Peyer's patch (tissue), 4 donors: ENCODE results near the gene SHC3.

Source experiments
- POLR2A ChIP-seq, 2 donors: fragments of 450-650 bp; IDR thresholded peaks; one replicate each; pipeline ENCODE4 v1.5.1; 2017; ENCODE audit warnings: antibody characterized with exemption in 2 of 2, mild to moderate bottlenecking in 2 of 2, moderate library complexity in 2 of 2
- TF ChIP-seq, protein P1 (sequence below), 6 experiments: fragments of 450-650 bp in 4 of 6; fragments of 200-600 bp in 2 of 6; sonication (generic) in 1 of 6; IDR thresholded peaks; one replicate each; pipeline ENCODE4 v1.5.1; 2017 to 2019; ENCODE audit warnings: antibody characterized with exemption in 6 of 6, mild to moderate bottlenecking in 3 of 6, moderate library complexity in 1 of 6

DNA sequence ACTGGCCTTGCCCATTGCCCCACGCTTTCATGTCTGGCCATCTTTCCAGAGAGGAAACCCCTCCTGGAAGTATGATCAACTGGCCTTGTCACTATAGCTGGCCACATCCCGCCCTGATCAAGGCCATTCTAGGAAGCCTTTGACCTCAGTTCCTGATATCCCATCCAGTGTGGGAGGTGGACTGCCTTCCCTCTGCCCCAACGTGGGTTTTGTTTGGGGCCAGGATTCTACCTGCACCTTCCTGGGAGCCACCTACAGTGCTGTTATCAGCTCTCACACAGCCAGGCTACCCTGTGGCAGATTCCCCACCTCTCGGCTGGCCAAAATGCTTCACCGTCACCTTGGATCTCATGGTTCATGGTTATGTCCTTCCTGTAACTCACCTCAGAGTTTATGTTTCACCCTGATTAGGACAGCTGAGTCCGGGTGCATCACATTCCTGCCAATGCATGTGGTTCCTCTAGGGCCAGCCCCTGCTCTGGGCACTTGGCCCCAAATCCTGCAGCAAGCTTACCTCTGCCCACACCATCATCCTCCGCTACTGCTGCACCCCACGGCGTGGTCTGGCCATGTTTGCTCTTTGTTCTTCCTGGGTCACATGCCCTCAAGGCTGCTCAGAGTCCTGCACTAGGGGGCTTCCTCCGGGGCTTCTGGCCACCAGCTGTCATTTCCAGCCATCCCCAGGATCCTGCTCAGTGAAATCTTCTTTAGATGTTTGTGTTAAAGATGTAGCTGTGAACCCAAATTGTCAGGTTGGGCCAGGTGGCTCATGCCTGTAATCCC, 211.5 kb downstream of the SHC3 start:
- TF ChIP-seq, protein P1, sequence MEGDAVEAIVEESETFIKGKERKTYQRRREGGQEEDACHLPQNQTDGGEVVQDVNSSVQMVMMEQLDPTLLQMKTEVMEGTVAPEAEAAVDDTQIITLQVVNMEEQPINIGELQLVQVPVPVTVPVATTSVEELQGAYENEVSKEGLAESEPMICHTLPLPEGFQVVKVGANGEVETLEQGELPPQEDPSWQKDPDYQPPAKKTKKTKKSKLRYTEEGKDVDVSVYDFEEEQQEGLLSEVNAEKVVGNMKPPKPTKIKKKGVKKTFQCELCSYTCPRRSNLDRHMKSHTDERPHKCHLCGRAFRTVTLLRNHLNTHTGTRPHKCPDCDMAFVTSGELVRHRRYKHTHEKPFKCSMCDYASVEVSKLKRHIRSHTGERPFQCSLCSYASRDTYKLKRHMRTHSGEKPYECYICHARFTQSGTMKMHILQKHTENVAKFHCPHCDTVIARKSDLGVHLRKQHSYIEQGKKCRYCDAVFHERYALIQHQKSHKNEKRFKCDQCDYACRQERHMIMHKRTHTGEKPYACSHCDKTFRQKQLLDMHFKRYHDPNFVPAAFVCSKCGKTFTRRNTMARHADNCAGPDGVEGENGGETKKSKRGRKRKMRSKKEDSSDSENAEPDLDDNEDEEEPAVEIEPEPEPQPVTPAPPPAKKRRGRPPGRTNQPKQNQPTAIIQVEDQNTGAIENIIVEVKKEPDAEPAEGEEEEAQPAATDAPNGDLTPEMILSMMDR (IDR thresholded peaks at IDR 0.05) = no peak
- TF ChIP-seq POLR2A (IDR thresholded peaks at IDR 0.05) = no peak
